Cardiac muscle cell (in vitro differentiated cells and primary cell): ENCODE results near the gene PLK1. TPM values are rescaled to one million over a fixed set of nuclear protein-coding genes. Genes with fewer than 3 reads are reported as not detected.
"Not testable (repeated sequence)": the region's sequence is repeated elsewhere in the genome, so short reads cannot be mapped to it uniquely, and the experiment has no call there.

ENCODE experiments used
- DNase-seq, 2 donors: peaks; one replicate each; pipeline versions ENCODE4 v3.0.0 to v3.0.0-alpha.2; 2010 to 2017; ENCODE audit warnings: low read depth in 1 of 2, low spot score in 1 of 2
- H3K27ac ChIP-seq: fragments of 200-600 bp; sonication (generic); 2 replicates; pipeline ENCODE4 v1.5.1; 2016
- H3K27me3 ChIP-seq: fragments of 200-600 bp; sonication (generic); 2 replicates; pipeline ENCODE4 v1.6.0; 2016; ENCODE audit warnings: control low read depth
- H3K36me3 ChIP-seq: fragments of 200-600 bp; sonication (generic); 2 replicates; pipeline ENCODE4 v1.5.1; 2016; ENCODE audit warnings: control low read depth
- H3K4me1 ChIP-seq: fragments of 200-600 bp; sonication (generic); 2 replicates; pipeline ENCODE4 v1.8.1; 2017; ENCODE audit warnings: low read depth, mild to moderate bottlenecking, mixed run types
- H3K4me3 ChIP-seq: fragments of 200-600 bp; sonication (generic); 2 replicates; pipeline ENCODE4 v1.5.1; 2016; ENCODE audit warnings: mild to moderate bottlenecking
- H3K9me3 ChIP-seq: fragments of 200-600 bp; sonication (generic); 2 replicates; pipeline ENCODE4 v1.5.1; 2017; ENCODE audit warnings: low read depth, mild to moderate bottlenecking, control low read depth
- polyA plus RNA-seq: library from polyadenylated mRNA; unstranded; fragments of >200 nt; fragmentation: Nextera tagmentation; extraction: Ambion mirVana; gene quantifications from 2 replicates; pipeline ENCODE4 v1.2.1, GENCODE V29; 2016
- total RNA-seq: library from RNA; depleted of rRNA; stranded (reverse); fragments of >200 nt; gene quantifications from 2 replicates; pipeline ENCODE4 v1.2.3, GENCODE V29; 2016
- TF ChIP-seq, protein P1 (sequence below): IDR thresholded peaks from 2 replicates; pipeline ENCODE4 v1.5.1; 2012; ENCODE audit warnings: low read depth, mild to moderate bottlenecking, low read length

The PLK1 gene
- total and polyA plus RNA-seq, 2 experiments from 2014 or later: 13.4 to 93.3 TPM

DNA sequence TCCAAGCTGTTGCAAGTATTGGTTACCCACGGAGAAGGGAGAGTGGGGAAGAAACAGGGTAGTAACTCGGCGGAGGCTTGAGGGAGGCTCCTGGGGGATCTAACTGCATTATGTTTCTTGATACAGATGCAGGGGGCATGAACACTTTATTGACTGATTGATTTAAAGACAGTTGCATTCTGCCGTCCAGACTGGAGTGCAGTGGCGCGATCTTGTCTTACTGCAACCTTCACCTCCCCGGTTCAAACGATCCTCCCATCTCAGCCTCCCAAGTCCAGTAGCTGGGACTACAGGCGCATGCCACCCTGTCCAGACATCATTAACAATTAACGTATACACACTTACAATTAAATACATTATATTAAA, 49.4 kb downstream of the PLK1 start:
- H3K27me3 ChIP-seq: no peaks in the 10 kb centered on the region
- H3K9me3 ChIP-seq: no peaks in the 10 kb centered on the region
- H3K27ac ChIP-seq: no peak overlapping the region
- TF ChIP-seq, protein P1, sequence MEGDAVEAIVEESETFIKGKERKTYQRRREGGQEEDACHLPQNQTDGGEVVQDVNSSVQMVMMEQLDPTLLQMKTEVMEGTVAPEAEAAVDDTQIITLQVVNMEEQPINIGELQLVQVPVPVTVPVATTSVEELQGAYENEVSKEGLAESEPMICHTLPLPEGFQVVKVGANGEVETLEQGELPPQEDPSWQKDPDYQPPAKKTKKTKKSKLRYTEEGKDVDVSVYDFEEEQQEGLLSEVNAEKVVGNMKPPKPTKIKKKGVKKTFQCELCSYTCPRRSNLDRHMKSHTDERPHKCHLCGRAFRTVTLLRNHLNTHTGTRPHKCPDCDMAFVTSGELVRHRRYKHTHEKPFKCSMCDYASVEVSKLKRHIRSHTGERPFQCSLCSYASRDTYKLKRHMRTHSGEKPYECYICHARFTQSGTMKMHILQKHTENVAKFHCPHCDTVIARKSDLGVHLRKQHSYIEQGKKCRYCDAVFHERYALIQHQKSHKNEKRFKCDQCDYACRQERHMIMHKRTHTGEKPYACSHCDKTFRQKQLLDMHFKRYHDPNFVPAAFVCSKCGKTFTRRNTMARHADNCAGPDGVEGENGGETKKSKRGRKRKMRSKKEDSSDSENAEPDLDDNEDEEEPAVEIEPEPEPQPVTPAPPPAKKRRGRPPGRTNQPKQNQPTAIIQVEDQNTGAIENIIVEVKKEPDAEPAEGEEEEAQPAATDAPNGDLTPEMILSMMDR: no peak
- no peaks in the 10 kb centered on the region for H3K36me3 ChIP-seq
- H3K4me3 ChIP-seq: no peak overlapping the region
- no peaks in the 10 kb centered on the region for H3K4me1 ChIP-seq
- DNase-seq: no peak

DNA sequence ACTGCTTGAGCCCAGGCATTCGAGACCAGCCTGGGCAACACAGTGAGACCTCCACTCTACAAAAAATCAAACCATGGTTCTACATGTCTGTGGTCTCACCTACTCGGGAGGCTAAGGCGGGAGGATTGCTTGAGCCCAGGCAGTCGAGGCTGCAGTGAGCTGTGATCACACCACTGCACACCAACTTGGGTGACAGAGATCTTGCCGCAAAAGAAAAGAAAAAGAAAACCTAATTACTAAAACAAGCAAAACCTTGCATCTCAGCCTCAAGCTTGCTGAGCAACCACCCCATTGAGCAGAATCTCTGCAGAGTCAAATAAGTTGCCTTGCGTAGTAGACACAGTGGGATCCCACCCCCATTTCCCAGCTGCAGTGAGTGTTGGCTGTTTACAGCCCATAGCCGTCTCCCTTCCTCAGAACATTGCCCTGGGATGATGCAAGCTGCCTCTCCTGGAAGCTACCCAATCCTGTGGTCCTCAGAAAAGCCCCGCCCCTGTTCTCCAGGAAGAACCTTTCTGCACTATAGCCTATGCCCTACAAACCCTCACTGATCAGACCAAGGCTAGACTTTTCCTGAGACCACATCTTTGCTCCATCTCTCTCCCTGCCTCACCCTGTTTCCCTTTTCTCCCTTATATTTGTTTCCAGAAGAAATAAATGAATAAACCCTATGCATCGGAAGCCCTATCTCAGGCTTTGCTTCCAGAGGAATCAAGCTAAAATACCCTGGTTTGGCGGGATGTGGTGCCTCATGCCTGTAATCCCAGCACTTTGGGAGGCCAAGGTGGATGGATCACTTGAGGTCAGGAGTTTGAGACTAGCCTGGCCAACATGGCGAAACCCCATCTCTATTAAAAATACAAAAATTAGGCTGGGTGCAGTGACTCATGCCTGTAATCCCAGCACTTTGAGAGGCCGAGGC, 51.1 kb downstream of the PLK1 start:
- peak in 1 of 2 donors; percentile 89 for DNase-seq
- Histone ChIP-seq H3K36me3 (no peaks in the 10 kb centered on the region), H3K27me3 (no peaks in the 10 kb centered on the region), H3K4me3 (no peak overlapping the region), H3K9me3 (no peaks in the 10 kb centered on the region), H3K27ac (no peak overlapping the region), H3K4me1 (no peaks in the 10 kb centered on the region)
- TF ChIP-seq, protein P1: no peak

DNA sequence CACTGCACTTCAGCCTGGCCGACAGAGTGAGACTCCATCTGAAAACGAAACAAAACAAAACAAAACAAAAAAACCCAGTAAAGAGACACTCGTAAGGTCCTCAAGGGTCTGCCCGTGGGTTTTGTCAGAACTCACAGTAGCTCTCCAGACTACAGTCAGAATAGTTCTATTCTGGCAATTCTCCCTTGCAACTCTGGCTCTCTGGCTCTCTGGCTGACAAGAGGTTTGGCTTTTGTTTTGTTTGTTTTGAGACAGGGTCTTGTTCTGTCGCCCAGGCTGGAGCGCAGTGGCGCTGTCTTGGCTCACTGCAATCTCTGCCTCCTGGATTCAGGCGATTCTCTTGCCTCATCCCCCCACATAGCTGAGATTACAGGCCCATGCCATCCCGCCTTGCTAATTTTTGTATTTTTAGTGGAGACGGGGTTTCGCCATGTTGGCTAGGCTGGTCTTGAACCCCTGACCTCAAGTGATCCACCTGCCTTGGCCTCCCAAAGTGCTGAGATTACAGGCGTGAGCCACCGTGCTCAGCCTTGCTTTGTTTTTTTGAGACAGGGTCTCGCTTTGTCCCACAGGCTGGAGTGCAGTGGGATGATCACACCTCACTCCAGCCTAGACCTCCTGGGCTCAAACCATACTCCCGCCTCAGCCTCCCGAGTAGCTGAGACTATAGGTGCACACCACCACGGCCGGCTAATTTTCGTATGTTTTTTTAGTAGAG, 55.6 kb downstream of the PLK1 start:
- DNase-seq: no peak
- Histone ChIP-seq H3K9me3 (no peaks in the 10 kb centered on the region), H3K4me3 (no peak overlapping the region), H3K4me1 (no peaks in the 10 kb centered on the region), H3K27ac (no peak overlapping the region), H3K36me3 (no peaks in the 10 kb centered on the region), H3K27me3 (no peaks in the 10 kb centered on the region)
- TF ChIP-seq, protein P1: no peak

DNA sequence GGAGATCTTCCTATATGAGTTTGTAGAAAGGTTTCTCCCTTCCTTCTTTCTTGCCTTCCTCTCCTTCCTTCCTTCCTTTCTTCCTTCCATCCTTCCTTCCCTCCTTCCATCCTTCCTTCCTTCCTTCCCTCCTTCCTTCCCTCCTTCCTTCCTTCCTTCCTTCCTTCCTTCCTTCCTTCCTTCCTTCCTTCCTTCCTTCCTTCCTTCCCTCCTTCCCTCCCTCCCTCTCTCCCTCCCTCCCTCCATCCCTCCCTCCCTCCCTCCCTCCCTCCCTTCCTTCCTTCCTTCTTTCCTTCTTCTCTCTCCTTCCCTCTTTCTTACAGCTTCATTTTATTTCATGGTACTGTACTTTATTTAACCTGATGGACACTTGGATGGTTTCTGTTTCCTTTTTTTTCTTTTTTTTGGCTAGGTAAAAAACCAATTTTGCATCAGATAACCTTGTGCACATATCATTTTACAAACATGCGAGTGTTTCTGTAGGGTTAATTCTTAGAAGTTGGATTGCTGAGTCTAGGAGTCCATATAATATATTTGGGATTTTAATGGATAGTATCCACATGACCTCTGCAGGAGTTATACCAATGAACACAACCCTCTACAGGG, 58.8 kb downstream of the PLK1 start:
- not testable (repeated sequence) for H3K4me1 ChIP-seq, DNase-seq, H3K4me3 ChIP-seq, H3K27ac ChIP-seq, H3K9me3 ChIP-seq, H3K27me3 ChIP-seq, H3K36me3 ChIP-seq

DNA sequence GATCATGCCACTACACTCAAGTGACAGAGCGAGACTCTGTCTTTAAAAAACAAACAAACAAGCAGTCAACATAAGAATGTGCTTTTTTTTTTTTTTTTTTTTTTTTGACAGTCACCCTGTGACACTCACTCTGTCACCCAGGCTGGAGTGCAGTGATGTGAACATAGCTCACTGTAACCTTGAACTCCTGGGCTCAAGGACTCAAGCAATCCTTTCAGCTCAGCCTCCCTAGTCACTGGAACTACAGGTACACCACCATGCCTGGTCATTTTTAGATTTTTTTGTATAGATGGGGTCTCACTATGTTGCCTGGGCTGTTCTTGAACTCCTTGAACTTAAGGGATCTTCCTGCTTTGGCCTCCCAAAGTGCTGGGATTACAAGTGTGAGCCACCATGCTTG, 60.8 kb downstream of the PLK1 start:
- H3K36me3 ChIP-seq: no peaks in the 10 kb centered on the region
- H3K4me1 ChIP-seq: no peaks in the 10 kb centered on the region
- no peak for DNase-seq
- no peak overlapping the region for H3K27ac ChIP-seq
- H3K27me3 ChIP-seq: no peaks in the 10 kb centered on the region
- no peaks in the 10 kb centered on the region for H3K9me3 ChIP-seq
- TF ChIP-seq, protein P1: no peak
- H3K4me3 ChIP-seq: no peak overlapping the region

Other genes starting within 250 kb of the PLK1 start
- gene COG7, start 225.7 kb upstream of the PLK1 start, total RNA-seq: 9.7 and 23.5 TPM in 2 replicates
- gene COG7, start 225.7 kb upstream of the PLK1 start, polyA plus RNA-seq: 10.6 and 11.9 TPM in 2 replicates
- 71.7 and 126 TPM in 2 replicates for gene GGA2, start 168.4 kb upstream of the PLK1 start, total RNA-seq
- gene GGA2, start 168.4 kb upstream of the PLK1 start, polyA plus RNA-seq: 149 and 160 TPM in 2 replicates
- 25.5 and 57.2 TPM in 2 replicates for gene EARS2, start 121.5 kb upstream of the PLK1 start, total RNA-seq
- 21.0 and 23.3 TPM in 2 replicates for gene EARS2, start 121.5 kb upstream of the PLK1 start, polyA plus RNA-seq
- gene UBFD1, start 121.2 kb upstream of the PLK1 start, total RNA-seq: 256 and 277 TPM in 2 replicates
- 56.5 and 66.9 TPM in 2 replicates for gene UBFD1, start 121.2 kb upstream of the PLK1 start, polyA plus RNA-seq
- 108 and 192 TPM in 2 replicates for gene NDUFAB1, start 82.6 kb upstream of the PLK1 start, total RNA-seq
- 369 and 431 TPM in 2 replicates for gene NDUFAB1, start 82.6 kb upstream of the PLK1 start, polyA plus RNA-seq
- gene PALB2, start 37.6 kb upstream of the PLK1 start, total RNA-seq: 8.3 and 9.5 TPM in 2 replicates
- gene PALB2, start 37.6 kb upstream of the PLK1 start, polyA plus RNA-seq: 10.8 and 13.8 TPM in 2 replicates
- 22.8 and 42.8 TPM in 2 replicates for gene DCTN5, start 37.4 kb upstream of the PLK1 start, total RNA-seq
- gene DCTN5, start 37.4 kb upstream of the PLK1 start, polyA plus RNA-seq: 39.0 and 39.2 TPM in 2 replicates
- 0.11 and 0.54 TPM in 2 replicates for gene ERN2, start 34.3 kb downstream of the PLK1 start, total RNA-seq
- gene ERN2, start 34.3 kb downstream of the PLK1 start, polyA plus RNA-seq: 0.44 and 0.60 TPM in 2 replicates
- not detected in 2 replicates for gene CHP2, start 76.1 kb downstream of the PLK1 start, total RNA-seq
- gene CHP2, start 76.1 kb downstream of the PLK1 start, polyA plus RNA-seq: not detected in 2 replicates
- 0.66 and 1.6 TPM in 2 replicates for gene PRKCB, start 157.1 kb downstream of the PLK1 start, total RNA-seq
- gene PRKCB, start 157.1 kb downstream of the PLK1 start, polyA plus RNA-seq: 1.5 and 1.6 TPM in 2 replicates